SU-DHL-6 (cell line): ENCODE data around the gene RNF144B.
"Not testable (repeated sequence)": the region's sequence is repeated elsewhere in the genome, so short reads cannot be mapped to it uniquely, and the experiment has no call there.

Experiments
- H2AFZ ChIP-seq: fragments of 200-600 bp; sonication (generic); 2 replicates; pipeline ENCODE4 v1.6.1; 2014; ENCODE audit warnings: low read depth, mild to moderate bottlenecking, moderate library complexity, mixed read lengths, antibody characterized with exemption, low read length; ENCODE audit not compliant: severe bottlenecking
- H3F3A ChIP-seq: fragments of 200-600 bp; shearing (Covaris generic); 2 replicates; pipeline ENCODE4 v1.6.0; 2016; ENCODE audit warnings: antibody characterized with exemption, mild to moderate bottlenecking; ENCODE audit not compliant: insufficient read depth
- H3K27ac ChIP-seq: fragments of 200-600 bp; sonication (generic); 2 replicates; pipeline ENCODE4 v1.5.1; 2016; ENCODE audit warnings: low read depth, mild to moderate bottlenecking, low read length, moderate library complexity, mixed read lengths
- H3K27me3 ChIP-seq: fragments of 200-600 bp; sonication (generic), shearing (Covaris generic); 2 replicates; pipeline ENCODE4 v1.6.0; 2014; ENCODE audit warnings: mild to moderate bottlenecking, low read length
- H3K36me3 ChIP-seq: fragments of 200-600 bp; sonication (generic); 2 replicates; pipeline ENCODE4 v1.6.1; 2014; ENCODE audit warnings: mild to moderate bottlenecking, low read length, mixed read lengths
- H3K4me2 ChIP-seq: fragments of 300-600, 200-600 bp; shearing (Covaris generic), sonication (generic); 2 replicates; pipeline ENCODE4 v1.6.0; 2014; ENCODE audit warnings: low read length, low read depth, mild to moderate bottlenecking; ENCODE audit not compliant: poor library complexity, severe bottlenecking
- H3K4me3 ChIP-seq: fragments of 200-600 bp; sonication (generic); 2 replicates; pipeline ENCODE4 v1.5.1; 2014; ENCODE audit warnings: antibody characterized with exemption, low read length, mild to moderate bottlenecking, mixed read lengths; ENCODE audit not compliant: insufficient read depth, poor library complexity, severe bottlenecking
- H3K79me2 ChIP-seq: fragments of 200-600 bp; sonication (generic); 2 replicates; pipeline ENCODE4 v1.6.1; 2014; ENCODE audit warnings: mild to moderate bottlenecking, low read length, moderate library complexity; ENCODE audit not compliant: insufficient read depth
- H3K9ac ChIP-seq: fragments of 200-600 bp; sonication (generic); 2 replicates; pipeline ENCODE4 v1.7.0; 2014; ENCODE audit warnings: mild to moderate bottlenecking, low read length
- H3K9me2 ChIP-seq: fragments of 200-600 bp; sonication (generic); replicated peaks from 2 replicates; pipeline ENCODE4 v1.6.1; 2014; ENCODE audit warnings: low read length; ENCODE audit not compliant: insufficient read depth
- H3K9me3 ChIP-seq: fragments of 200-600 bp; sonication (generic); 2 replicates; pipeline ENCODE4 v1.6.1; 2014; ENCODE audit warnings: low read length, mixed read lengths; ENCODE audit not compliant: insufficient read depth
- H4K20me1 ChIP-seq: fragments of 200-600 bp; sonication (generic); 2 replicates; pipeline ENCODE4 v1.6.1; 2014; ENCODE audit warnings: low read depth, mild to moderate bottlenecking, antibody characterized with exemption, low read length, moderate library complexity, mixed read lengths
- CTCF ChIP-seq: fragments of 200-600 bp; sonication (generic); IDR thresholded peaks from one replicate; pipeline ENCODE4 v1.5.1; 2017; ENCODE audit warnings: antibody characterized with exemption, mild to moderate bottlenecking, low read length, moderate library complexity; ENCODE audit not compliant: insufficient read depth, poor library complexity, severe bottlenecking
- EZH2phosphoT487 ChIP-seq: fragments of 200-600 bp; sonication (generic), shearing (Covaris generic); conservative IDR thresholded peaks from 2 replicates; pipeline ENCODE4 v1.6.1; 2018; ENCODE audit warnings: mild to moderate bottlenecking, antibody characterized with exemption, low read length, moderate library complexity, mixed read lengths

RNF144B gene

GRCh38 chr6:18350712-18351111 lies 36.4 kb upstream of the RNF144B start:
- Histone ChIP-seq H3K9me2 (no peaks in the 10 kb centered on the region), H3K27ac (no peak overlapping the region), H3K9me3 (no peaks in the 10 kb centered on the region), H3K27me3 (no peaks in the 10 kb centered on the region), H3F3A (no peaks in the 10 kb centered on the region), H3K79me2 (no peaks in the 10 kb centered on the region), H3K36me3 (no peaks in the 10 kb centered on the region), H3K4me2 (no peak overlapping the region), H4K20me1 (no peaks in the 10 kb centered on the region), H2AFZ (no peak overlapping the region), H3K4me3 (no peak overlapping the region), H3K9ac (no peak overlapping the region)
- TF ChIP-seq CTCF: no peak

- H3K9me2 ChIP-seq: no peaks in the 10 kb centered on the region
- no peak overlapping the region for H3K4me2 ChIP-seq
- no peaks in the 10 kb centered on the region for H4K20me1 ChIP-seq
- no peak overlapping the region for H3K27ac ChIP-seq
- no peaks in the 10 kb centered on the region for H3K36me3 ChIP-seq
- H3K79me2 ChIP-seq: no peaks in the 10 kb centered on the region
- H3K4me3 ChIP-seq: no peak overlapping the region
- H3K9me3 ChIP-seq: no peaks in the 10 kb centered on the region
- H2AFZ ChIP-seq: no peak overlapping the region
- no peaks in the 10 kb centered on the region for H3F3A ChIP-seq
- TF ChIP-seq CTCF (no peak), EZH2phosphoT487 (no peak)
- no peak overlapping the region for H3K9ac ChIP-seq
- H3K27me3 ChIP-seq: no peaks in the 10 kb centered on the region
Observed at GRCh38 chr6:18352001-18352400, 35.1 kb upstream of the RNF144B start.

GRCh38 chr6:18352842-18353241 lies 34.3 kb upstream of the RNF144B start:
- no peak overlapping the region for H3K27ac ChIP-seq
- H4K20me1 ChIP-seq: no peaks in the 10 kb centered on the region
- H2AFZ ChIP-seq: no peak overlapping the region
- no peak for TF ChIP-seq EZH2phosphoT487
- no peak for TF ChIP-seq CTCF
- no peaks in the 10 kb centered on the region for H3F3A ChIP-seq
- no peak overlapping the region for H3K9ac ChIP-seq
- H3K79me2 ChIP-seq: no peaks in the 10 kb centered on the region
- no peak overlapping the region for H3K4me3 ChIP-seq
- H3K4me2 ChIP-seq: no peak overlapping the region
- no peaks in the 10 kb centered on the region for H3K36me3 ChIP-seq
- H3K9me2 ChIP-seq: no peaks in the 10 kb centered on the region
- no peaks in the 10 kb centered on the region for H3K9me3 ChIP-seq
- no peaks in the 10 kb centered on the region for H3K27me3 ChIP-seq

- Histone ChIP-seq H3K9me3 (peaks cover under 1% of the 10 kb centered on the region; the same call in 1 of the 2 replicates), H4K20me1 (no peaks in the 10 kb centered on the region), H3K9ac (no peak overlapping the region), H3K27me3 (no peaks in the 10 kb centered on the region), H3K36me3 (no peaks in the 10 kb centered on the region), H3K4me3 (no peak overlapping the region), H3K4me2 (no peak overlapping the region), H3K9me2 (no peaks in the 10 kb centered on the region), H3K79me2 (no peaks in the 10 kb centered on the region), H2AFZ (no peak overlapping the region), H3K27ac (no peak overlapping the region), H3F3A (no peaks in the 10 kb centered on the region)
- no peak for TF ChIP-seq CTCF
- TF ChIP-seq EZH2phosphoT487: no peak
Observed at GRCh38 chr6:18353251-18353650, 33.9 kb upstream of the RNF144B start.

- not testable (repeated sequence) for H3K4me2 ChIP-seq, H3K27me3 ChIP-seq, H3K4me3 ChIP-seq, H3K36me3 ChIP-seq, H3K9me3 ChIP-seq, H3K27ac ChIP-seq, H3K9ac ChIP-seq, H3K79me2 ChIP-seq, H4K20me1 ChIP-seq, H3K9me2 ChIP-seq, H2AFZ ChIP-seq
- H3F3A ChIP-seq: peaks cover 19% of the 10 kb centered on the region; the same call in 1 of the 2 replicates
Observed at GRCh38 chr6:18357546-18357945, 29.6 kb upstream of the RNF144B start.
